Measurements from ENCODE around the gene GALNT2.

DNA sequence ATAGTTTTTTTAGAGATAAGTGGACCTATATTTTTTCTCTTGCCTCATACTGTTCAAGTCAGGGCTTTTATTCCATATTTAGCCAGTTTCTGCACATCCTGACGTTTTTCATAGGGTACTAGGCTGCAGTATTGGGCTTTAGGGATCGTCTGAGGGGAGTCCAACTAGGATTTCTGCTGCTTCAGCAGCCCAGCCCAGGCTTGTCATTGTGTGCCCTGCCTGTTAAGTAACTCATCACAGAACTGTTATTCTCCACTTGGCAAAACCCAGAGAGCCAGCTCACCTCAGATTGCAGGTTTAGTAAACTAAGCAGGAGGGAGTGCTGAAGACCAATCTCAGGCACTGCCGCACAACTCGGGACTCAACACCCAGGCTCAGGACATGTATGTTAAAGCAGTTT is 2.8 kb downstream of the GALNT2 start:
- TF ChIP-seq, protein P1, sequence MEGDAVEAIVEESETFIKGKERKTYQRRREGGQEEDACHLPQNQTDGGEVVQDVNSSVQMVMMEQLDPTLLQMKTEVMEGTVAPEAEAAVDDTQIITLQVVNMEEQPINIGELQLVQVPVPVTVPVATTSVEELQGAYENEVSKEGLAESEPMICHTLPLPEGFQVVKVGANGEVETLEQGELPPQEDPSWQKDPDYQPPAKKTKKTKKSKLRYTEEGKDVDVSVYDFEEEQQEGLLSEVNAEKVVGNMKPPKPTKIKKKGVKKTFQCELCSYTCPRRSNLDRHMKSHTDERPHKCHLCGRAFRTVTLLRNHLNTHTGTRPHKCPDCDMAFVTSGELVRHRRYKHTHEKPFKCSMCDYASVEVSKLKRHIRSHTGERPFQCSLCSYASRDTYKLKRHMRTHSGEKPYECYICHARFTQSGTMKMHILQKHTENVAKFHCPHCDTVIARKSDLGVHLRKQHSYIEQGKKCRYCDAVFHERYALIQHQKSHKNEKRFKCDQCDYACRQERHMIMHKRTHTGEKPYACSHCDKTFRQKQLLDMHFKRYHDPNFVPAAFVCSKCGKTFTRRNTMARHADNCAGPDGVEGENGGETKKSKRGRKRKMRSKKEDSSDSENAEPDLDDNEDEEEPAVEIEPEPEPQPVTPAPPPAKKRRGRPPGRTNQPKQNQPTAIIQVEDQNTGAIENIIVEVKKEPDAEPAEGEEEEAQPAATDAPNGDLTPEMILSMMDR (IDR thresholded peaks at IDR 0.05) = no peak
- TF ChIP-seq POLR2A (IDR thresholded peaks at IDR 0.05) (no peak), EP300 (IDR thresholded peaks at IDR 0.05) (no peak)

Measured in tibial nerve (tissue), 4 donors.